Thoracic aorta (tissue), 2 donors: ENCODE measurements around the gene RFTN1. TPM values are rescaled to one million over a fixed set of nuclear protein-coding genes. Genes with fewer than 3 reads are reported as not detected.

Source experiments
- ATAC-seq: fragments of 150-250 bp; one replicate; pipeline ENCODE4 v1.8.0; 2017; ENCODE audit warnings: low read depth; ENCODE audit not compliant: insufficient number of reproducible peaks, low FRiP score
- DNase-seq: peaks from one replicate; pipeline ENCODE4 v3.0.0-alpha.2; 2020; ENCODE audit warnings: low spot score
- H3K27ac ChIP-seq, 2 donors: fragments of 200-600 bp; sonication (generic); 1 replicate in 1 of 2; 2 replicates in 1 of 2; pipeline ENCODE4 v1.5.1; 2016; ENCODE audit warnings: mild to moderate bottlenecking in 2 of 2, moderate library complexity in 2 of 2
- H3K27me3 ChIP-seq: fragments of 200-600 bp; sonication (generic); replicated peaks from 2 replicates; pipeline ENCODE4 v1.6.0; 2016; ENCODE audit warnings: mild to moderate bottlenecking; ENCODE audit not compliant: insufficient read depth
- H3K36me3 ChIP-seq: fragments of 200-600 bp; sonication (generic); one replicate; pipeline ENCODE4 v1.5.1; 2016
- H3K4me1 ChIP-seq, 2 donors: fragments of 200-600 bp; sonication (generic); 1 replicate in 1 of 2; 2 replicates in 1 of 2; pipeline versions ENCODE4 v1.5.1 to v1.6.0; 2016; ENCODE audit warnings: low read depth in 2 of 2, mild to moderate bottlenecking in 1 of 2; ENCODE audit not compliant: control insufficient read depth in 1 of 2
- H3K4me3 ChIP-seq: fragments of 200-600 bp; sonication (generic); 2 replicates; pipeline ENCODE4 v1.5.1; 2016; ENCODE audit warnings: mild to moderate bottlenecking
- H3K9me3 ChIP-seq: fragments of 200-600 bp; sonication (generic); 2 replicates; pipeline ENCODE4 v1.5.1; 2016
- CTCF ChIP-seq: fragments of 200-600 bp; sonication (generic); IDR thresholded peaks from one replicate; pipeline ENCODE4 v1.5.1; 2019; ENCODE audit warnings: antibody characterized with exemption
- total RNA-seq, 2 donors: library from RNA; depleted of rRNA; stranded (reverse); fragments of >200 nt; gene quantifications; one replicate each; pipeline versions ENCODE4 v1.1.0 to v1.2.3, GENCODE V29; 2016

The RFTN1 gene
- total RNA-seq, 2 donors from 2014 or later: 69.7 to 108 TPM

DNA sequence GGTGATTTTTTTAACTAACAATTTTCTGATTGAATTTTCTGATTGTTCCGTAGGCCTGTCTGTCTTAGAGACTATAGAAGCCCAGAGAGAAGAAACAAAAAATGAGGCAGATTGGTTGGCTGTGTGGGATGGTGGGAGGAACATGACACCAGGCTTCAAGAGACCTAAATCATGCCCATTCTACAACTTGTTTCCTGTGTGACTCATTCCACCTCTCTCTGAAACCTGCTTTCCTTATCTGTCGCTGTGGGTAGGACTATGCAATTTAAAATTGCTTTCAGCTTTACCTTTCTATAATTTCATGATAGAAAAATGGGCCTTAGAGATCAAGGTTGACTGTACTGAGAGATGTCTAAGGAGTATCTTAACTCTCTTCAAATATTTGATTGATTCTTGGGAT is 203.9 kb downstream of the RFTN1 start:
- Histone ChIP-seq H3K4me3 (no peak overlapping the region), H3K9me3 (no peaks in the 10 kb centered on the region), H3K27ac (no peak overlapping the region), H3K27me3 (no peaks in the 10 kb centered on the region), H3K4me1 (peaks cover 0 to 9% of the 10 kb centered on the region in 2 donors), H3K36me3 (no peaks in the 10 kb centered on the region)
- no peak for DNase-seq
- no peak for ATAC-seq
- no peak for TF ChIP-seq CTCF

- TF ChIP-seq CTCF: no peak
- ATAC-seq: no peak
- no peak overlapping the region for H3K4me3 ChIP-seq
Measured at GRCh38 chr3:16308727-16309126, 204.8 kb downstream of the RFTN1 start.

DNA sequence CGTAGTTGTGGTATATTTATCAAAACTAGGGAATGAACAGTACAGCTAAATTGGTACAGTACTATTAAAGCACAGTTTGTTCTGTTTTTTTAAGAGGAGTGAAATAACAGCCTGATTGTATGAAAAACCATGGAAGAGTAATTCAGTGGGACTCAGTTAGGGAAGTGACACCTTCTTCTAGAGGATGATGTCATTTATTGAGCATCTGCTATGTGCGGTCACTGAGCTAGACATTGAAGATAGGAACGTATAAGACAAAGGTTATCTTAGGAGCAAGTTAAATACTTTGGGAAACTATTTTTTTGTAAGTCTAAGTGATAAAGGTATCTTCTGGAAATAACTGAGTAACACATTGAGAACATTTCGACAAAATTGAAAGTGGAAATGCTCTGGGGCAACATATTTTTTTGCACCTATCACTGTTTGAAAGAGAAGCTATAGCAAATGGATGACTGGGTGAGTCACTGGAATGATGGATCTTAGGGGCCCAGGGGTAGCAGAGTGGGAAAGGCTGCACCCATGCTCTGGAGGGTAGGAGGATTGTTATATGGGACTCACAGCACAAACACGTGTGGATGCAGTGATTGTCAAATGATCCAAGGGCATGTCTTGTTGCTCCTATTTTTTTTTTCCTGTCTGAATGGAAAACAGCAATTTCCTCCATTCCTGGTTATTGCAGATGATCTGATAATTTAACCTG is 205.5 kb downstream of the RFTN1 start:
- no peak for TF ChIP-seq CTCF
- Histone ChIP-seq H3K27ac (no peak overlapping the region), H3K4me1 (peaks cover 0 to 9% of the 10 kb centered on the region in 2 donors), H3K36me3 (no peaks in the 10 kb centered on the region), H3K9me3 (no peaks in the 10 kb centered on the region), H3K27me3 (no peaks in the 10 kb centered on the region), H3K4me3 (no peak overlapping the region)
- no peak for ATAC-seq
- DNase-seq: no peak

More at GRCh38 chr3:16308727-16309126, 204.8 kb downstream of the RFTN1 start:
- Histone ChIP-seq H3K36me3 (no peaks in the 10 kb centered on the region), H3K9me3 (no peaks in the 10 kb centered on the region), H3K27me3 (no peaks in the 10 kb centered on the region), H3K4me1 (peaks cover 0 to 9% of the 10 kb centered on the region in 2 donors), H3K27ac (no peak overlapping the region)
- no peak for DNase-seq

DNA sequence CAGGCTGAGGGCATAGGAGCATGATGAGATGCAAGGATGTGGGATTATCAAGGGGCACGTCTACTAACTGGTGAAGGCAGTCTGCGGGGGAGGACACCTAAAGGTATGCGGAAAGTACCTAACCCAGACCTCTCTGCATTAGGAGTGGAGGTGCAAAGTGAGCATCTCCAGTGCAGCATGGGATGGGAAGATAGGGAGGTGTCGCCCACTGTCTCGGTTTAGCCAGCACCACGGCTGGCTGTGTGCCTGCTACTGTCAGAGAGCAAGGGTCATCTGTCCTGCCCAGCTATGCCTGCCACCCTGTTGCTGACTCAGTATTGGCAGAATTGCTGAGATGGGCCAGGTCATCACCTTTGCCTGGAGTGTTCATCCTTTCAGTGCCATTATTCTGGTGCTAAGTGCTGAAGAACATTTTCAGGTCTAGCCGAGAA is 208.4 kb downstream of the RFTN1 start:
- H3K9me3 ChIP-seq: no peaks in the 10 kb centered on the region
- H3K36me3 ChIP-seq: no peaks in the 10 kb centered on the region
- TF ChIP-seq CTCF: no peak
- H3K4me1 ChIP-seq: peaks cover 0 to 9% of the 10 kb centered on the region in 2 donors
- H3K4me3 ChIP-seq: no peak overlapping the region
- DNase-seq (no peak), ATAC-seq (no peak)
- H3K27me3 ChIP-seq: no peaks in the 10 kb centered on the region
- no peak overlapping the region for H3K27ac ChIP-seq

GRCh38 chr3:16304061-16305010 is 209.2 kb downstream of the RFTN1 start:
- Histone ChIP-seq H3K36me3 (no peaks in the 10 kb centered on the region), H3K27ac (no peak overlapping the region), H3K4me3 (no peak overlapping the region), H3K4me1 (peaks cover 0 to 9% of the 10 kb centered on the region in 2 donors), H3K9me3 (no peaks in the 10 kb centered on the region), H3K27me3 (no peaks in the 10 kb centered on the region)
- DNase-seq (no peak), ATAC-seq (no peak)
- no peak for TF ChIP-seq CTCF
